ENCODE data around the gene DSG1. TPM values are rescaled to one million over a fixed set of nuclear protein-coding genes. Genes with fewer than 3 reads are reported as not detected.
A peak's percentile ranks its signal among the peaks of the same experiment; 100 is the strongest.

The DSG1 gene
- total and polyA plus RNA-seq, 2 of the 13 experiments (the other 11 are each of a cell fraction or from before 2014, with no cell fraction given), result 0.04 TPM; not detected in 1

GRCh38 chr18:31396796-31397612, 79.0 kb downstream of the DSG1 start (continued):
- TF ChIP-seq, protein P1, sequence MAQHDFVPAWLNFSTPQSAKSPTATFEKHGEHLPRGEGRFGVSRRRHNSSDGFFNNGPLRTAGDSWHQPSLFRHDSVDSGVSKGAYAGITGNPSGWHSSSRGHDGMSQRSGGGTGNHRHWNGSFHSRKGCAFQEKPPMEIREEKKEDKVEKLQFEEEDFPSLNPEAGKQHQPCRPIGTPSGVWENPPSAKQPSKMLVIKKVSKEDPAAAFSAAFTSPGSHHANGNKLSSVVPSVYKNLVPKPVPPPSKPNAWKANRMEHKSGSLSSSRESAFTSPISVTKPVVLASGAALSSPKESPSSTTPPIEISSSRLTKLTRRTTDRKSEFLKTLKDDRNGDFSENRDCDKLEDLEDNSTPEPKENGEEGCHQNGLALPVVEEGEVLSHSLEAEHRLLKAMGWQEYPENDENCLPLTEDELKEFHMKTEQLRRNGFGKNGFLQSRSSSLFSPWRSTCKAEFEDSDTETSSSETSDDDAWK (CRISPR knock-in tag; IDR thresholded peaks at IDR 0.05), result no peak
- TF ChIP-seq, protein P2, sequence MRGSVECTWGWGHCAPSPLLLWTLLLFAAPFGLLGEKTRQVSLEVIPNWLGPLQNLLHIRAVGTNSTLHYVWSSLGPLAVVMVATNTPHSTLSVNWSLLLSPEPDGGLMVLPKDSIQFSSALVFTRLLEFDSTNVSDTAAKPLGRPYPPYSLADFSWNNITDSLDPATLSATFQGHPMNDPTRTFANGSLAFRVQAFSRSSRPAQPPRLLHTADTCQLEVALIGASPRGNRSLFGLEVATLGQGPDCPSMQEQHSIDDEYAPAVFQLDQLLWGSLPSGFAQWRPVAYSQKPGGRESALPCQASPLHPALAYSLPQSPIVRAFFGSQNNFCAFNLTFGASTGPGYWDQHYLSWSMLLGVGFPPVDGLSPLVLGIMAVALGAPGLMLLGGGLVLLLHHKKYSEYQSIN (CRISPR knock-in tag; IDR thresholded peaks at IDR 0.05; ENCODE audit: borderline replicate concordance), result no peak
- TF ChIP-seq MXI1 (IDR thresholded peaks at IDR 0.05; ENCODE audit: borderline replicate concordance, low read depth, low read length) (no peak; the same call in 2 of the 3 replicates), HNF1A (IDR thresholded peaks at IDR 0.05; ENCODE audit: low read depth) (peak; percentile 69), HNF1A (CRISPR knock-in tag; IDR thresholded peaks at IDR 0.05; ENCODE audit: borderline replicate concordance) (peak; percentile 55; the same call in 1 of the 2 replicates), ZNF747 (CRISPR knock-in tag; IDR thresholded peaks at IDR 0.05; ENCODE audit: borderline replicate concordance) (no peak), ARNTL (CRISPR knock-in tag; IDR thresholded peaks at IDR 0.05) (0 out of 2 replicates have a peak, but pooled peaks have one; percentile 26), NFYC (CRISPR knock-in tag; IDR thresholded peaks at IDR 0.05) (no peak), KLF15 (CRISPR knock-in tag; IDR thresholded peaks at IDR 0.05; ENCODE audit: borderline replicate concordance) (no peak), ZNF121 (CRISPR knock-in tag; IDR thresholded peaks at IDR 0.05) (no peak), ZBTB44 (CRISPR knock-in tag; IDR thresholded peaks at IDR 0.05) (no peak), IKZF4 (CRISPR knock-in tag; IDR thresholded peaks at IDR 0.05; ENCODE audit: borderline replicate concordance, low read depth, not compliant biosample characterization) (no peak), SIN3B (IDR thresholded peaks at IDR 0.05; ENCODE audit: low read length) (no peak), CHD2 (IDR thresholded peaks at IDR 0.05; ENCODE audit: low read depth, low read length) (no peak)
- TF ChIP-seq, protein P3, sequence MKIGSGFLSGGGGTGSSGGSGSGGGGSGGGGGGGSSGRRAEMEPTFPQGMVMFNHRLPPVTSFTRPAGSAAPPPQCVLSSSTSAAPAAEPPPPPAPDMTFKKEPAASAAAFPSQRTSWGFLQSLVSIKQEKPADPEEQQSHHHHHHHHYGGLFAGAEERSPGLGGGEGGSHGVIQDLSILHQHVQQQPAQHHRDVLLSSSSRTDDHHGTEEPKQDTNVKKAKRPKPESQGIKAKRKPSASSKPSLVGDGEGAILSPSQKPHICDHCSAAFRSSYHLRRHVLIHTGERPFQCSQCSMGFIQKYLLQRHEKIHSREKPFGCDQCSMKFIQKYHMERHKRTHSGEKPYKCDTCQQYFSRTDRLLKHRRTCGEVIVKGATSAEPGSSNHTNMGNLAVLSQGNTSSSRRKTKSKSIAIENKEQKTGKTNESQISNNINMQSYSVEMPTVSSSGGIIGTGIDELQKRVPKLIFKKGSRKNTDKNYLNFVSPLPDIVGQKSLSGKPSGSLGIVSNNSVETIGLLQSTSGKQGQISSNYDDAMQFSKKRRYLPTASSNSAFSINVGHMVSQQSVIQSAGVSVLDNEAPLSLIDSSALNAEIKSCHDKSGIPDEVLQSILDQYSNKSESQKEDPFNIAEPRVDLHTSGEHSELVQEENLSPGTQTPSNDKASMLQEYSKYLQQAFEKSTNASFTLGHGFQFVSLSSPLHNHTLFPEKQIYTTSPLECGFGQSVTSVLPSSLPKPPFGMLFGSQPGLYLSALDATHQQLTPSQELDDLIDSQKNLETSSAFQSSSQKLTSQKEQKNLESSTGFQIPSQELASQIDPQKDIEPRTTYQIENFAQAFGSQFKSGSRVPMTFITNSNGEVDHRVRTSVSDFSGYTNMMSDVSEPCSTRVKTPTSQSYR (CRISPR knock-in tag; IDR thresholded peaks at IDR 0.05; ENCODE audit: borderline replicate concordance), result no peak
